Camera-type eye (tissue), 1 donor: ENCODE data around the gene SLC16A6. TPM values are rescaled to one million over a fixed set of nuclear protein-coding genes. Genes with fewer than 3 reads are reported as not detected.

Experiments used
- total RNA-seq: library from RNA; depleted of rRNA; stranded (reverse); fragments of >200 nt; gene quantifications from one replicate; pipeline ENCODE4 v1.2.3, GENCODE V29; 2014

Gene SLC16A6, protein sequence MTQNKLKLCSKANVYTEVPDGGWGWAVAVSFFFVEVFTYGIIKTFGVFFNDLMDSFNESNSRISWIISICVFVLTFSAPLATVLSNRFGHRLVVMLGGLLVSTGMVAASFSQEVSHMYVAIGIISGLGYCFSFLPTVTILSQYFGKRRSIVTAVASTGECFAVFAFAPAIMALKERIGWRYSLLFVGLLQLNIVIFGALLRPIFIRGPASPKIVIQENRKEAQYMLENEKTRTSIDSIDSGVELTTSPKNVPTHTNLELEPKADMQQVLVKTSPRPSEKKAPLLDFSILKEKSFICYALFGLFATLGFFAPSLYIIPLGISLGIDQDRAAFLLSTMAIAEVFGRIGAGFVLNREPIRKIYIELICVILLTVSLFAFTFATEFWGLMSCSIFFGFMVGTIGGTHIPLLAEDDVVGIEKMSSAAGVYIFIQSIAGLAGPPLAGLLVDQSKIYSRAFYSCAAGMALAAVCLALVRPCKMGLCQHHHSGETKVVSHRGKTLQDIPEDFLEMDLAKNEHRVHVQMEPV
- total RNA-seq: 8.7 TPM

GRCh38 chr17:68290955-68291835 is at the start of gene SLC16A6, which contains the start of gene ARSG:
Gene SLC16A6 (minus strand): TSS chr17:68291127. CDS start chr17:68278320, 12,807 bp downstream.
Gene ARSG (plus strand): TSS chr17:68291495. CDS start chr17:68307494, 15,999 bp downstream.

DNA sequence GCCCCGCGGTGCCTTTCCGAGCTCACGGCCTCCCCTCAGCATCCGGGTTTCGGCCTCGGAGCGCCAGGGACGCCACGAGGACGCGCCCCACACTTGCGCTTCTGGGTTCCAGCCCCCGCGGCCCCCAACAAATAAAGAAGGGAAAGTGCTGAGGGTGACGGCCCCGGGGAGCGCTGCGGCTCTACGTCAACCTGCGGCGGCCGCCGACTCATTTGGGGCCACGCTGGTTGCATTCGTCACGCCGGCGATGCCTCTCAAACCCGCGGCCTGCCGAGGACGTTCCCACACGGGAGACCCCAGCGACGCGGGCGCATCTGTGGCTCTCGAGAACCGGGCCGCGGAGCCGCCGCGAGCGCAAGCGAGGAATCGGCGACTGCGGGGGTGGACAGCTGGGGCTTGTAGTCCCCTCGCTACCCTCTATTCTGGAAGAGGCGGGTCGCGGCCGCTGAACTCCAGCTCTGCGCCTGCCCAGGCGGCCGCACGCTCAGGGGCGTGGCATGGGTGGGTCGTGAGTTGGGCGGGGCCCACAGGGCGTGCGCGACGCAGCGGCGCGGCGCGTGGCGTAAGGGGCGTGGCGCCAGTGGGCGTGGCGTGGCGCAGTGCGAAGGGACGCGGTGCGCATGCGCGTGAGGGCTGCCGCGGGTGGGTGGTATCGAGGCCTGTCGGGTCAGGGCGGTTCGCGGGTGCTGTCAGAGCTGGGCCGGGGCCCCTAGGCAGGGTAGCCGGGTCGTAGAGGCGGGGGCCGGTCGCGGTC is 43.3 kb downstream of the SLC16A6 start, which contains the start of gene AMZ2:
Gene AMZ2 (plus strand): TSS at position 599 of the 754 bp plus-strand sequence. CDS start 2,145 bp downstream, outside the sequence.

Other genes starting within 250 kb of the SLC16A6 start
- 62.2 TPM for gene AMZ2, start 43.1 kb downstream of the SLC16A6 start, total RNA-seq
- gene ARSG, start 368 bp upstream of the SLC16A6 start, total RNA-seq: 26.3 TPM
- 39.4 TPM for gene WIPI1, start 166.4 kb upstream of the SLC16A6 start, total RNA-seq
- 378 TPM for gene PRKAR1A, start 221.3 kb upstream of the SLC16A6 start, total RNA-seq